SK-N-SH (cell line): ENCODE results near the gene PTK7.

Experiments
- CTCF ChIP-seq: fragments of 200-600 bp; sonication (generic); IDR thresholded peaks from 2 replicates; pipeline ENCODE4 v1.6.1; 2017; ENCODE audit warnings: antibody characterized with exemption, mild to moderate bottlenecking, moderate library complexity
- FOXJ3 ChIP-seq: sonication (generic); formaldehyde crosslinking; IDR thresholded peaks from 2 replicates; pipeline ENCODE4 v1.5.1; 2020; ENCODE audit warnings: mild to moderate bottlenecking, missing genetic modification reagents

GRCh38 chr6:43173591-43174262, 97.6 kb downstream of the PTK7 start:
- TF ChIP-seq FOXJ3, result no peak
- no peak for TF ChIP-seq CTCF
